ENCODE measurements around the gene KRTAP9-4.
"Not testable (repeated sequence)": the region's sequence is repeated elsewhere in the genome, so short reads cannot be mapped to it uniquely, and the experiment has no call there.

The KRTAP9-4 gene

GRCh38 chr17:41249637-41250240, at the start of gene KRTAP9-4:
TSS of gene KRTAP9-4 (plus strand) at chr17:41249687. CDS start at chr17:41249721, 34 bp downstream.
- not testable (repeated sequence) for DNase-seq

GRCh38 chr17:41211845-41212466, 37.5 kb upstream of the KRTAP9-4 start:
- DNase-seq: no peak

GRCh38 chr17:41212524-41213169, 36.8 kb upstream of the KRTAP9-4 start:
- no peak for DNase-seq

- no peak for DNase-seq
These were observed 33.8 kb upstream of the KRTAP9-4 start for GRCh38 chr17:41215681-41216080.

GRCh38 chr17:41223821-41224220, 25.7 kb upstream of the KRTAP9-4 start:
- DNase-seq: no peak

GRCh38 chr17:41226051-41226450, 23.4 kb upstream of the KRTAP9-4 start:
- no peak for DNase-seq

- not testable (repeated sequence) for DNase-seq
These were observed 22.8 kb upstream of the KRTAP9-4 start, which contains the start of gene KRTAP9-2 for GRCh38 chr17:41226598-41227095. TSS of gene KRTAP9-2 (plus strand) at chr17:41226648. CDS start at chr17:41226655, 7 bp downstream.

- no peak for DNase-seq
These were observed 19.4 kb upstream of the KRTAP9-4 start for GRCh38 chr17:41230094-41230493.

- DNase-seq: no peak
These were observed 17.8 kb upstream of the KRTAP9-4 start for GRCh38 chr17:41231731-41232130.

- DNase-seq: not testable (repeated sequence)
These were observed 16.9 kb upstream of the KRTAP9-4 start, which contains the start of gene KRTAP9-3 for GRCh38 chr17:41232399-41233105. TSS of gene KRTAP9-3 (plus strand) at chr17:41232449. CDS start at chr17:41232502, 53 bp downstream.

- not testable (repeated sequence) for DNase-seq
These were observed 12.4 kb upstream of the KRTAP9-4 start for GRCh38 chr17:41237116-41237515.

GRCh38 chr17:41237949-41238437, 11.5 kb upstream of the KRTAP9-4 start, which contains the start of gene KRTAP9-8:
TSS of gene KRTAP9-8 (plus strand) at chr17:41237999. CDS start at chr17:41238052, 53 bp downstream.
- DNase-seq: not testable (repeated sequence)

- not testable (repeated sequence) for DNase-seq
These were observed 2.3 kb upstream of the KRTAP9-4 start for GRCh38 chr17:41246995-41247787.

GRCh38 chr17:41251261-41251660, 1.8 kb downstream of the KRTAP9-4 start:
- no peak for DNase-seq

- DNase-seq: no peak
These were observed 5.4 kb downstream of the KRTAP9-4 start for GRCh38 chr17:41254861-41255260.

GRCh38 chr17:41255381-41256290, 6.1 kb downstream of the KRTAP9-4 start, which contains the start of gene KRTAP9-9:
TSS of gene KRTAP9-9 (plus strand) at chr17:41255384.
- not testable (repeated sequence) for DNase-seq

- DNase-seq: no peak
These were observed 6.8 kb downstream of the KRTAP9-4 start for GRCh38 chr17:41256291-41256685.

- no peak for DNase-seq
These were observed 8.9 kb downstream of the KRTAP9-4 start for GRCh38 chr17:41258406-41258805.

GRCh38 chr17:41263212-41263611, 13.7 kb downstream of the KRTAP9-4 start:
- no peak for DNase-seq

GRCh38 chr17:41264599-41264998, 15.1 kb downstream of the KRTAP9-4 start:
- DNase-seq: no peak

- no peak for DNase-seq
These were observed 15.6 kb downstream of the KRTAP9-4 start, which contains the start of gene KRTAP9-6 for GRCh38 chr17:41265078-41265477. TSS of gene KRTAP9-6 (plus strand) at chr17:41265378. CDS start at chr17:41265378, 0 bp downstream.

Data from inflammatory macrophage treated with lipopolysaccharide for 4 hours (primary cell).